ENCODE results near the gene CLSTN1. TPM values are rescaled to one million over a fixed set of nuclear protein-coding genes. Genes with fewer than 3 reads are reported as not detected.

Gene CLSTN1
- total and polyA plus RNA-seq, 2 of the 13 experiments (the other 11 are each of a cell fraction or from before 2014, with no cell fraction given) = 19.7 to 29.8 TPM

GRCh38 chr1:9755441-9755995 is 68.2 kb downstream of the CLSTN1 start:
- Histone ChIP-seq H2AFZ (ENCODE audit: low read length) (no peak overlapping the region), H3K79me2 (ENCODE audit: insufficient read depth, low read length) (peaks cover 7% of the 10 kb centered on the region), H3K27ac (ENCODE audit: extremely low read length, insufficient read depth, low read length) (no peak overlapping the region), H3K9ac (ENCODE audit: insufficient read depth, low read depth, low read length) (no peak overlapping the region), H3K9me3 (ENCODE audit: low read length) (no peaks in the 10 kb centered on the region), H3K4me1 (ENCODE audit: insufficient read depth, low read length) (peaks cover 32% of the 10 kb centered on the region), H3K4me2 (ENCODE audit: low read depth, low read length) (no peak overlapping the region), H3K27me3 (ENCODE audit: control insufficient read depth in 1 of 2, insufficient read depth in 2 of 2, low read length in 2 of 2) (no peaks in the 10 kb centered on the region), H3K36me3 (replicated peaks in 1 of 2; ENCODE audit: control insufficient read depth in 1 of 2, insufficient read depth in 2 of 2, low read length in 2 of 2) (peaks cover 12 to 31% of the 10 kb centered on the region in 2 experiments; a peak in 4 of 5 replicates), H4K20me1 (ENCODE audit: insufficient read depth, low read length) (peaks cover 4% of the 10 kb centered on the region), H3K4me3 (replicated peaks in 1 of 3; ENCODE audit: insufficient read depth in 1 of 3, low read depth in 2 of 3, low read length in 3 of 3) (no peak overlapping the region)
- WGBS (ENCODE audit: low lambda C conversion rate) = 92% methylated on average over 10 of the region's 10 CpGs
- intact Hi-C loops (cut with micrococcal nuclease; ENCODE audit: unreplicated experiment) (no loop called here), in situ Hi-C loops (cut with HindIII; ENCODE audit: extremely low pct_ligation_motif_present, low pct_unique_long_range_greater_than_20kb) (no loop called here)
- DNase-seq (ENCODE audit: low spot score) (no peak), FAIRE-seq (no peak), ATAC-seq (no peak)
- ChIA-PET CTCF (ENCODE audit: low intra/inter-chr PET ratio, low total read pairs) (no interaction called here), POLR2A (no interaction called here)
- BruUV-seq (replicated peaks) = no TSS peak
- no peak for TF ChIP-seq ZKSCAN1 (IDR thresholded peaks at IDR 0.05; ENCODE audit: low read length)
- no peak for TF ChIP-seq SMARCE1 (IDR thresholded peaks at IDR 0.05; ENCODE audit: borderline replicate concordance)
- no peak for TF ChIP-seq HOXA5 (CRISPR knock-in tag; IDR thresholded peaks at IDR 0.05)
- TF ChIP-seq ZBTB8A (CRISPR knock-in tag; IDR thresholded peaks at IDR 0.05; ENCODE audit: borderline replicate concordance, low read depth) = no peak
- TF ChIP-seq FOXA3 (CRISPR knock-in tag; IDR thresholded peaks at IDR 0.05) = no peak
- TF ChIP-seq STAT6 (CRISPR knock-in tag; IDR thresholded peaks at IDR 0.05; ENCODE audit: borderline replicate concordance) = no peak
- no peak for TF ChIP-seq ZNF30 (CRISPR knock-in tag; IDR thresholded peaks at IDR 0.05)
- TF ChIP-seq PCBP1 (IDR thresholded peaks at IDR 0.05; ENCODE audit: borderline replicate concordance, low read depth, low read length) = no peak
- TF ChIP-seq ZNF562 (CRISPR knock-in tag; IDR thresholded peaks at IDR 0.05; ENCODE audit: borderline replicate concordance) = no peak
- no peak for TF ChIP-seq ZSCAN9 (CRISPR knock-in tag; IDR thresholded peaks at IDR 0.05; ENCODE audit: borderline replicate concordance)
- TF ChIP-seq ZNF776 (CRISPR knock-in tag; IDR thresholded peaks at IDR 0.05) = no peak
- no peak for TF ChIP-seq CHD4 (IDR thresholded peaks at IDR 0.05; ENCODE audit: borderline replicate concordance, low read length)
- no peak for TF ChIP-seq TAF15 (IDR thresholded peaks at IDR 0.05; ENCODE audit: low read depth, low read length, poor library complexity, severe bottlenecking)
- no peak for TF ChIP-seq ZNF580 (CRISPR knock-in tag; IDR thresholded peaks at IDR 0.05; ENCODE audit: borderline replicate concordance, low read depth)
- no peak for TF ChIP-seq XRCC5 (optimal IDR thresholded peaks at IDR 0.05; ENCODE audit: low read length)
- TF ChIP-seq SP5 (CRISPR knock-in tag; IDR thresholded peaks at IDR 0.05; ENCODE audit: borderline replicate concordance, low read depth) = no peak

Measured in HepG2 (cell line).